ENCODE data around the gene IFITM1.

DNA sequence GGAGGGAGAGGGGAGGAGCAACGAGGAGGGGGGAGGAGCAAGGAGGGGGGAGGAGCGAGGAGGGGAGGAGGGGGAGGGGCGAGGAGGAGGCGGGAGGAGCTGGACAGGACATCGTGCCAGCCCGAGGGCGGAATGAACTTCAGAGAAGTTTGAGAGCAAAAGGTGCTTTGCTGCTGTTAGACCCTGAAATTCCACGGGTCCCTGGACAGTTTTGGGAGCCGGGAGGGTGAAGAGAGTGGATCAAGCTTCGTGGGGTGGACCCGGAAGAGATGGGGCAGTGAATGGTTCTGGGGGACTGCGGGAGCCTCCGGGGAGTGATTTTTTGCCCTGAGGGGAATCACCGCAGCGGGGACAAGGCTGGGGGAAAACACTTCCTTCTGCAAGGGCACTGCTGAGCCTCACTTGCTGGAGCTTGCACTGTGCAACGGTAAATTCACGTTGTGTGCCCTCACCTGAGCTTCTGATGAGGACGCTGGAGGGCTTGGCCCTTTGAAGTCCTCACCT lies 46.3 kb upstream of the IFITM1 start:
- TF ChIP-seq NFE2L2 (IDR thresholded peaks at IDR 0.05; ENCODE audit: low read depth, low read length) (no peak), POLR2A (IDR thresholded peaks at IDR 0.05; ENCODE audit: low read depth, low read length) (no peak), SMC3 (IDR thresholded peaks at IDR 0.05; ENCODE audit: low read depth, low read length) (no peak), MAFK (IDR thresholded peaks at IDR 0.05; ENCODE audit: low read depth, low read length) (no peak), CHD1 (IDR thresholded peaks at IDR 0.05; ENCODE audit: low read depth, low read length) (no peak), FOS (IDR thresholded peaks at IDR 0.05; ENCODE audit: low read depth, low read length) (no peak), MXI1 (IDR thresholded peaks at IDR 0.05; ENCODE audit: borderline replicate concordance, low read depth, low read length) (no peak), MAZ (IDR thresholded peaks at IDR 0.05; ENCODE audit: borderline replicate concordance, low read depth, low read length) (no peak), USF2 (IDR thresholded peaks at IDR 0.05; ENCODE audit: low read depth, low read length) (no peak)
- TF ChIP-seq, protein P1, sequence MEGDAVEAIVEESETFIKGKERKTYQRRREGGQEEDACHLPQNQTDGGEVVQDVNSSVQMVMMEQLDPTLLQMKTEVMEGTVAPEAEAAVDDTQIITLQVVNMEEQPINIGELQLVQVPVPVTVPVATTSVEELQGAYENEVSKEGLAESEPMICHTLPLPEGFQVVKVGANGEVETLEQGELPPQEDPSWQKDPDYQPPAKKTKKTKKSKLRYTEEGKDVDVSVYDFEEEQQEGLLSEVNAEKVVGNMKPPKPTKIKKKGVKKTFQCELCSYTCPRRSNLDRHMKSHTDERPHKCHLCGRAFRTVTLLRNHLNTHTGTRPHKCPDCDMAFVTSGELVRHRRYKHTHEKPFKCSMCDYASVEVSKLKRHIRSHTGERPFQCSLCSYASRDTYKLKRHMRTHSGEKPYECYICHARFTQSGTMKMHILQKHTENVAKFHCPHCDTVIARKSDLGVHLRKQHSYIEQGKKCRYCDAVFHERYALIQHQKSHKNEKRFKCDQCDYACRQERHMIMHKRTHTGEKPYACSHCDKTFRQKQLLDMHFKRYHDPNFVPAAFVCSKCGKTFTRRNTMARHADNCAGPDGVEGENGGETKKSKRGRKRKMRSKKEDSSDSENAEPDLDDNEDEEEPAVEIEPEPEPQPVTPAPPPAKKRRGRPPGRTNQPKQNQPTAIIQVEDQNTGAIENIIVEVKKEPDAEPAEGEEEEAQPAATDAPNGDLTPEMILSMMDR (conservative IDR thresholded peaks at IDR 0.05; ENCODE audit: low read depth, low read length): no peak

Measured in IMR-90 (cell line).